Activated naive CD8-positive, alpha-beta T cell treated with anti-CD3 and anti-CD28 coated beads, Interleukin-2, amount 10 ng/mL, durations not matched to agents 7 days and 5 days (primary cell): ENCODE data around the gene SLC7A4. TPM values are rescaled to one million over a fixed set of nuclear protein-coding genes. Genes with fewer than 3 reads are reported as not detected.

Experiments
- ATAC-seq: fragments of 150-1000 bp; cut with Tn5 transposase; one replicate; pipeline ENCODE4 v1.10.0; 2021; ENCODE audit warnings: low read depth, moderate library complexity
- POLR2A ChIA-PET: fragments of 350-600 bp; sonication (Branson Sonifier 250); formaldehyde crosslinking; loops from one replicate; lab custom pipeline; 2021; ENCODE audit warnings: antibody characterized with exemption; lab: Charles Lee
- DNase-seq: peaks from one replicate; pipeline ENCODE4 v3.0.0; 2021
- H3K27ac Mint-ChIP-seq: one replicate; pipeline ENCODE4 v1.8.0; 2022; ENCODE audit warnings: mild to moderate bottlenecking, mixed read lengths
- H3K27me3 Mint-ChIP-seq: one replicate; pipeline ENCODE4 v1.8.0; 2022; ENCODE audit warnings: mild to moderate bottlenecking, moderate library complexity, mixed read lengths
- H3K36me3 Mint-ChIP-seq: one replicate; pipeline ENCODE4 v1.8.0; 2021; ENCODE audit warnings: mild to moderate bottlenecking, mixed read lengths
- H3K4me1 Mint-ChIP-seq: one replicate; pipeline ENCODE4 v1.8.0; 2021; ENCODE audit warnings: mixed read lengths
- H3K4me3 Mint-ChIP-seq: one replicate; pipeline ENCODE4 v1.8.0; 2022; ENCODE audit warnings: mild to moderate bottlenecking, moderate library complexity, mixed read lengths
- H3K9me3 Mint-ChIP-seq: one replicate; pipeline ENCODE4 v1.8.0; 2021; ENCODE audit warnings: mixed read lengths
- total RNA-seq, 2 experiments: library from RNA; stranded (reverse); gene quantifications; one replicate each; pipeline ENCODE4 v1.2.3, GENCODE V29; 2021

Gene SLC7A4
- total RNA-seq, 2 experiments from 2014 or later = 0.79 to 1.2 TPM

DNA sequence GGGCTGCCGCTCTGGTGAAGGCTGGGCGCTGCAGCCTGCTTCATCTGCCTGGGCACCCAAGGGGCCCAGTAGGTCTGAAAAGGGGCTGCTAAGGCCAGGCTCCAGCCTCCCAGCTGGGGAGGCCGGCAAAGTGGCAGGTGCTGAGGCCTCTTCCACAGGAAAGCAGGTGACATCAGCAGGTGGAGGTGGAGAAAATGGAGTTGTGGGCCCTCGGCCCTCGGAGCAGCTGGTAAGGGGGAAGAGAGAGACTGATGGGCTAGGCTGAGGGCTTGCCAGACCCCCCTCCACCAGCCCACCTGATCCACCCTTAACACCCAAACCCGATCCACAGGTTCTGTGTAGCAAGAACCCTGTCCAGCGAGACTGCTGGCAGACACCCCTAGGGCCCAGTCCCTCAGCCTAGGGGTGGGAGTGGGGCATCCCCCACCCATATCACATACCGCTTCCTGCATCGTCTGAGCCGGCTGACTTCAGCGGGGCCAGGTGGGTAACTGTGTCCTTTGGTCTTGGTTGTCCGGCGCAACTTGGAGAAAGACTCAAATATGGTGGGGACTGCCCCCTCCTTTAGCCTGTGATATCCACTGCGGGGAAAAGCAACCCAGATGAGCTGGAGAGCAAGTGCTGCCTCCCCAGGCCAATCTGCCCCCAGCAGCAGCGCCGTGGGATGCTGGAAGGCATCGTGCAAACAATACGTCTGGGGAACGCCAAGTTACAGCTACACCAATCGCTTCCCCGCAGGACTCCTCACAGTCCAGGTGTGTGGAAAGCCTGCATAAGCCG, 32.0 kb downstream of the SLC7A4 start:
- POLR2A ChIA-PET = interaction anchor here (1.1 to 3.4 kb wide), 3 partner anchors 10 to 35 kb away, joined by 3 to 23 read pairs (median 4); partner anchors contain the start of gene LZTR1
- Mint-ChIP-seq H3K36me3 (peaks cover 4% of the 10 kb centered on the region), H3K27me3 (no peaks in the 10 kb centered on the region), H3K27ac (peak overlapping the region; percentile 99), H3K4me3 (peak overlapping the region; percentile 96), H3K9me3 (no peaks in the 10 kb centered on the region), H3K4me1 (peaks cover 18% of the 10 kb centered on the region)
- ATAC-seq (no peak), DNase-seq (peak; percentile 45)

DNA sequence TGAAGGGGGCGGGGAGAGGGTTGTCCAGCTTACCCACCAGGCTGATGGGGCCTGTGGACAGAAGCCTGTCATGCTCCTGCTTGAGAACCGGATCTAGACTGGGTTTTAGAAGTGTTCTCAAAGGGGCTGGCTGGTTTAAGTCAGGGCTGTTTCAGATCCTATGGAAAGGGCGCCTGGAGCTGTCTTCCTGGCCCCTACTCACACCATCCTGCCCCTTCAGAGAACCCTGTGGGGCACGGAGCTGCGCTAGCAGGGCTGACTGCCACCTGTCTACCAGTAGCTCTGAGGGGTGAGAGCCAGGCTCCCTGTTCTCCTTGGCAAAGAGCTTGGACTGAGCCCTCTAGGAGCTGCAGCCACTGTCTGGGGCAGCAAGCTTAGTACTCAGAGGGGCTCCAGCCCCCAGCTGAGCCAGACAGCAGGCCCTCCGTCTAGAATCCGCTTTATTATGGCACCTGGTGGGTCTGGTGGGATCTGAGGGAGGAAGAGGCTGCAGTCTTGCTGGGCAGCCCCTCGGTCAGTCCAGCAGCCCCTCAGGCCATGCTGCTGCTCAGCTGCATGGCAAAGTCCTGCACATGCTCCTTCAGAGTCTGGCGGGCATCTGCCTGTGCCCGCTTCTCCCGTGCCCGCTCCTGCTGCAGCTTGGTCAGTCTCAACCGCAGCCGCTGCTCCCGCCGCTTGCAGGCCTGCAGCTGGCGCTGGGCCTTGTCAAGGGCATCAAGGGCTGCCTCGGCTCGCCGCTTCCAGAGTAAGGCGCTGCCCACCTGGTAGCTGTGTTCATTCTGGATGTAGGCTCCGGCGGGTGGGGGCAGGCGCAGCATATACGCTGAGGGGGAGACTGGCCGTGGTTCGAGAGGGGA, 32.8 kb downstream of the SLC7A4 start:
- Mint-ChIP-seq H3K27ac (no peak overlapping the region), H3K4me3 (peak overlapping the region; percentile 96), H3K36me3 (peaks cover 4% of the 10 kb centered on the region), H3K27me3 (no peaks in the 10 kb centered on the region), H3K9me3 (no peaks in the 10 kb centered on the region), H3K4me1 (peaks cover 18% of the 10 kb centered on the region)
- no peak for ATAC-seq
- POLR2A ChIA-PET = interaction anchor here (1.1 to 3.4 kb wide), 3 partner anchors 10 to 35 kb away, joined by 4 to 23 read pairs (median 4); partner anchors contain the start of gene LZTR1
- peak; percentile 29 for DNase-seq

DNA sequence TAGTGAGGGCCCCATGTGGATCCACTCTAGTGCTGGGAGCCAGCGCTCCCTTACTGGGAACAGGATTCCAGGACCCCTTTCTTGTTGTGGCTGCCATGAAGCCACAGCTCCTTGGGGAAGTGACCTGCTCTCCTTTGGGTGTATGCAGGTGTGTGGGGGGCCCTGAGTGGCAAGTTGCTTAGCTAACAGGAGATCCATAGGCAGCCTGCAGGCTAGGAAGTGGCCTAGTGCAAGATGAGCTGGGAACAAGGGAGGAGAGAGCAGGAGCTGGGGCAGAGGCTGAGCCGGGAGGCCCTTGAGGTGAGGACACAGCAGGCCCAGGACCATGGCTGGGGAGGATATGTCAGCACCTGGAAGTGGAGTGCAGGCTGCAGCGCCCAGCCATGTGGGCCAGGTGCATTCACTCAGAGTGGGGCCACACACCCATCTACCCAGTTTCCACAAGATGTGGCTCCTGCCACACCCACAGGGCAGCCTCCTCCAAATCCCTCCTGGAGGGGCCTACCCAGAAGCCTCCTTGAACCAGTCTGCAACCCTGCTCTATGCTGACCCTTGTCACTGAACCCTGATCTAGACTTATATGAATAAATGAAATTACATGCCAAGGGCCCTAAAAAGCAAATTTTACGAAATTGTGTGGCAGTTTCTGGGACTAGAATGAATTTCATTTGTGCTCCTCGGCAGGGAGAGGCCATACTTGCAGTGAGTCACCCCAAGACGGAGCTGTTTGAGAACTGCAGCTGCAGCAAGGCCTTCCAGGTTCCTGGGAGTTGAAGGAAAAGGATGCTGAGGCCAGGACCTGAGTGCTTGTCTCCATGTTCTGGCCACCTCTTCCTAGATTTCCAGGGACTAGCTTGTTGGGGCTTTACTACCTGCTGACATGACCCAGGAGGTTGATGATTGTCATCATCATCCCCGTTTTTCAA, 33.7 kb downstream of the SLC7A4 start:
- H3K4me1 Mint-ChIP-seq = peaks cover 18% of the 10 kb centered on the region
- DNase-seq (no peak), ATAC-seq (no peak)
- no peaks in the 10 kb centered on the region for H3K27me3 Mint-ChIP-seq
- peak overlapping the region; percentile 23 for H3K27ac Mint-ChIP-seq
- no peaks in the 10 kb centered on the region for H3K9me3 Mint-ChIP-seq
- peaks cover 4% of the 10 kb centered on the region for H3K36me3 Mint-ChIP-seq
- H3K4me3 Mint-ChIP-seq = no peak overlapping the region
- POLR2A ChIA-PET = interaction anchor here (1.1 to 3.4 kb wide), 2 partner anchors 9 to 17 kb away, joined by 4 to 23 read pairs; partner anchors contain the start of gene LZTR1

DNA sequence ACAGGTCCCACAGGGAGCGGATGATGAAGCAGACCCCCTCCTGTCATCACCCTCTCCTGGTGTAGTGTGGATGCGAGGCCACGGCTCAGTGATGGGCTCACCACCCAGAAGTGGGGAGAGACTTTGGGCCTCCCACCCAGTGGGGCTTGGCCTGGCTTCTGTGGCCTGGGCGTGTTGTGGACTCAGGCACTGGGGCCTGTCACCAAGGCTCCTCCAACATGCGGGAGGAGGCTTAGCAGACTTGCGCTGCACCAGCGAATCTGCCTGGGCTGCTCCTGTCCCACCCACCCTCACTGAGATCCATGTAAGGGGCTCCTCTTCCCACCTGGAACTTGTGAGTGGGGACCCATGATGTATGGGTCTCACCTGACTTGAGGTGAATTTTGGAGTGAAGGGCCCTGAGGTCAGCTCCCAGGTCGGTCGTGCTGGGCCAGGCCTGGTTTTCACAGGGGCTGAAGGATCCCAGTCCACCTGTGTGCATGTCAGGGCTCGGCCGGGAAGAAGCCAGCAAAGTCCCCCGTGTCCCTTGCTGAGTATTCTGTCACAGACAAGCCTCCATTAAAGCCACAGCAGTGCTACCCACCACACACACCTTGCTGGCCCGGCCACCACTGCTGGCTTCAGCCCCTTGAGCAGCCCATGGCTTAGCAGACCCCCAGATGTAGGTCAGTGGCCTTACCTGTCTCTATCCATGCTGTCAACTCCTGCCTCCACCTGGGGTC, 34.7 kb downstream of the SLC7A4 start:
- Mint-ChIP-seq H3K36me3 (peaks cover 2% of the 10 kb centered on the region), H3K27me3 (no peaks in the 10 kb centered on the region), H3K4me1 (peaks cover 10% of the 10 kb centered on the region), H3K27ac (no peak overlapping the region), H3K9me3 (no peaks in the 10 kb centered on the region), H3K4me3 (no peak overlapping the region)
- ATAC-seq = no peak
- POLR2A ChIA-PET = interaction anchor here (3.4 kb wide), 1 partner anchor 16 kb away, joined by 23 read pairs; the partner anchor contains the start of gene LZTR1
- no peak for DNase-seq

DNA sequence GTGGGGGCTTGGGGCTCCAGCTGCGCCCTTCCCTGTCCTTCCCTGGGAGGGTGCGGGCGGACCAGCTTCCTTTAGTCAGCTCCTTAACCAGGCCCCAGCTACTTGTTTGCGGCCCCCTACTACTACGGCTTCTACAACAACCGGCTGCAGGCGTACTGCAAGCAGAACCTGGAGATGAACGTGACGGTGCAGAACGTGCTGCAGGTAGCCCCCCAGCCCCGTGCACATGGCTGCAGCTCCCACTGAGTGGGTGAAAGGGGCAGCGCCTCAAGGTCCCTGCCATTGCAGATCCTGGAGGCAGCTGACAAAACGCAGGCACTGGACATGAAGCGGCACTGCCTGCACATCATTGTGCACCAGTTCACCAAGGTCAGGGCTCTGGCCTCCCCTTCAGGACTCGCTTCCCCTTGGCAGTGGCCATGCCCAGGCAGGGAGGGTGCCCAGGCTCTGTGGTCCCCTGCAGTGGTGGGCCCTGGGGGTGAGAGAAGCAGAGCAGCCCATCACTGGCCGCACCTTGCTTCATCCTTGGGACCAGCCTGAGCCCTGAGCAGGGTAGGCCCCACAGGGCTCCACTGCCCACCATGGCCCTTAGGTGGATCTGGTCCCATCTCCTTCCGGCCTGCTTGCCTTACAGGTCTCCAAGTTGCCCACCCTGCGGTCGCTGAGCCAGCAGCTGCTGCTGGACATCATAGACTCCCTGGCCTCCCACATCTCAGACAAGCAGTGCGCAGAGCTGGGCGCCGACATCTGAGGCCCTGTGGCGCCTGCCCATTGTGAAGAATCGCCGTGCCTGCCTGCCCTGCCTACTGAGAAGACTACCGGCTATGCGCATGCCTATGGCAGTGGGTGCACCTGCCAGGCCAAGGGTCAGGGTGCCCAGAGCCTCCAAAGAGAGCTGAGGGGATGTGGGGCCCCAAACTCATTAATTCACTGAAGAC, 35.5 kb downstream of the SLC7A4 start:
- no peaks in the 10 kb centered on the region for H3K27me3 Mint-ChIP-seq
- ATAC-seq (no peak), DNase-seq (no peak)
- no peaks in the 10 kb centered on the region for H3K9me3 Mint-ChIP-seq
- H3K27ac Mint-ChIP-seq = no peak overlapping the region
- POLR2A ChIA-PET = interaction anchor here (1.1 kb wide), 1 partner anchor 15 kb away, joined by 3 read pairs; the partner anchor contains the start of gene LZTR1
- no peak overlapping the region for H3K4me3 Mint-ChIP-seq
- peaks cover 2% of the 10 kb centered on the region for H3K36me3 Mint-ChIP-seq
- H3K4me1 Mint-ChIP-seq = peaks cover 10% of the 10 kb centered on the region

DNA sequence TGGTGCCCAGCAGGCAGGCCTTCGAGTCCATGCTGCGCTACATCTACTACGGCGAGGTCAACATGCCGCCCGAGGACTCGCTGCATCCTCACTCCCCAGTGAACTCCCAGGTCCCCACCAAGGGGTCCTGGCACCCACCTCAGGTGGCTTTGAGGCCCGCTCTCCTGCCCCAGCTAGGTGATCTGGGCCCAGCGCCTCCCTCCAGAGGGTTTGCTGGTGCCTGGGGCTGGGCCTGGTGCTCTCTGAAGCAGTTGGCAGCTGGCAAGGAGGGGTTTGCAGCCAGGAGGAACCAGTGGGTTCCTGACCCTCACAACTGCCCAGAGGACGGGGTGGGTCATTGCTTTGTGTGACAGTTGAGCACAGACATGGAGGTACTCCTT, 36.3 kb downstream of the SLC7A4 start:
- ATAC-seq (no peak), DNase-seq (no peak)
- H3K27me3 Mint-ChIP-seq = no peaks in the 10 kb centered on the region
- peaks cover 7% of the 10 kb centered on the region for H3K4me1 Mint-ChIP-seq
- no peak overlapping the region for H3K27ac Mint-ChIP-seq
- no peaks in the 10 kb centered on the region for H3K36me3 Mint-ChIP-seq
- POLR2A ChIA-PET = interaction anchor here (1.1 kb wide), 1 partner anchor 14 kb away, joined by 3 read pairs; the partner anchor contains the start of gene LZTR1
- H3K9me3 Mint-ChIP-seq = no peaks in the 10 kb centered on the region
- H3K4me3 Mint-ChIP-seq = no peak overlapping the region

DNA sequence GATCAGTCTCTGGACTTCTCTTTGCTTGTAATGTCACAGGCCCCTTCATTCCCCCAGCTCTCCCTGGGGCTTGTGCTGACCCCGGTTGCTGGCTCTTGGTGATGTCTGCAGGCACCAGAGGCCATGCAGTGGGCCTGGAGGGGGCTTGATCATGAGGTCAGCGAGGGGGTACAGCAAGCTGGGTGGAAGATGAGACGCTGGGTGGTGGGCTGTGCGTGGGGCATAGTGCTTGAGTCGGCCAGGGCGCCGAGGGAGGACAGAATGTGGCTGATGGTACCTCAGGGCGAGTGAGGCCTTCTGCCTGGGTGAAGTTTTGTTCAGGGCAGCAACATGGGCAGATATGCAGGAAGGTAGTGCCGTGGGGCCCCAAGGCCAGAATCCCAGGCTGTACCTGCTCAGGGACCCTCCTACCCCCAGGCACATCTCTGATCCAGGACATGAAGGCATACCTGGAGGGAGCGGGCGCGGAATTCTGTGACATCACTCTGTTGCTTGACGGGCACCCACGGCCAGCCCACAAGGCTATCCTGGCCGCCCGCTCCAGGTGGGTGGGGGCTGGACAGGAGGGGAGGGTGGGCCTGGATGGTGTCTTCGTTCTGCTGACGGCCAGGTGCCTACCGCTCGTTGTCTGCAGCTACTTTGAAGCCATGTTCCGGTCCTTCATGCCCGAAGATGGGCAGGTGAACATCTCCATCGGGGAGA, 36.9 kb downstream of the SLC7A4 start:
- H3K27ac Mint-ChIP-seq = no peak overlapping the region
- no peaks in the 10 kb centered on the region for H3K9me3 Mint-ChIP-seq

DNA sequence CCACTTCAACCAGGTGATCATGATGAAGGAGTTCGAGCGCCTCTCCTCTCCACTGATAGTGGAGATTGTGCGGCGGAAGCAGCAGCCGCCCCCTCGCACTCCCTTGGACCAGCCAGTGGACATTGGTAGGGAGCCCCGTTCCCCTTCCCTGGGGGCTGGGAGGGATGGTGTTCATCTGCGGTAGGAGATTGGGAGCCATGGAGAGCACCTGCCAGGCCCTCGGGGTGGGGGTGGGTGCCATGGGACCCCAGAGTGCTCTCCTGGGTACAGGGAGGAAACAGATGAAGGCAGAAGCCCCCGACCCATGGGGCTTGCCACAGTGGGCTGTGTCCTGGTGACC, 37.5 kb downstream of the SLC7A4 start:
- no peaks in the 10 kb centered on the region for H3K27me3 Mint-ChIP-seq
- POLR2A ChIA-PET = no interaction called here
- H3K36me3 Mint-ChIP-seq = no peaks in the 10 kb centered on the region
- H3K4me3 Mint-ChIP-seq = no peak overlapping the region
- H3K27ac Mint-ChIP-seq = no peak overlapping the region
- ATAC-seq (no peak), DNase-seq (no peak)
- no peaks in the 10 kb centered on the region for H3K9me3 Mint-ChIP-seq
- peaks cover 5% of the 10 kb centered on the region for H3K4me1 Mint-ChIP-seq

More for the DNA sequence above, 36.9 kb downstream of the SLC7A4 start:
- POLR2A ChIA-PET = no interaction called here
- Mint-ChIP-seq H3K36me3 (no peaks in the 10 kb centered on the region), H3K27me3 (no peaks in the 10 kb centered on the region), H3K4me1 (peaks cover 7% of the 10 kb centered on the region), H3K4me3 (no peak overlapping the region)
- DNase-seq = no peak
- no peak for ATAC-seq

DNA sequence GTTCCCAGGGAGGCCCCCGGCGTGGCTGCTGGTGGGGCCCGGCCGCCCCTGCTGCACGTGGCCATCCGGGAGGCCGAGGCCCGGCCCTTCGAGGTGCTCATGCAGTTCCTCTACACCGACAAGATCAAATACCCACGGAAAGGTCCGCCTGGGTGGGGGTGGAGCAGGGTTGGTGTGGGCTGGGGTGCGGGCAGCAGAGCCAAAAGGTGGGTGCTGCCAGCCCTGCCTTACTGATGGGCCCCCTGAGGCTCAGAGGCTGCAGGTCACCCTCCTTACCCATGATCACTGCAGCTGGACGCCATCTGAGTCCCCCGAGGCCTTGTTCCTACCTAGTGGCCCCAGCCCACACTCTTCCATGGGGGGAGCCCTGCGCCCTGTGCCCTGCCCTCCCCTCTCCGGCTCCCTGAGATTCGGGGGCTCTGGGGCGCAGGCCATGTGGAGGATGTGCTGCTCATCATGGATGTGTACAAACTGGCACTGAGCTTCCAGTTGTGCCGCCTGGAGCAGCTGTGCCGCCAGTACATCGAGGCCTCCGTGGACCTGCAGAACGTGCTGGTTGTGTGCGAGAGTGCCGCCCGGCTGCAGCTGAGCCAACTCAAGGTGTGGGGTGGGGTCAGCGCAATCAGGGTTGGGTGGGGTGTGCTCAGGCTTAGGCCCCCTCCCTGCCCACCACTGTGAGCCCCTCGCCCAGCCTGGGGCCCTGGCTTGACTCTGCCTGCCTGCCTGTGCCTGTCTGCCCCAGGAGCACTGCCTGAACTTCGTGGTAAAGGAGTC, 38.0 kb downstream of the SLC7A4 start:
- Mint-ChIP-seq H3K4me3 (no peak overlapping the region), H3K36me3 (no peaks in the 10 kb centered on the region), H3K9me3 (no peaks in the 10 kb centered on the region), H3K27ac (no peak overlapping the region), H3K4me1 (peaks cover 5% of the 10 kb centered on the region), H3K27me3 (no peaks in the 10 kb centered on the region)
- no peak for ATAC-seq
- POLR2A ChIA-PET = no interaction called here
- no peak for DNase-seq

DNA sequence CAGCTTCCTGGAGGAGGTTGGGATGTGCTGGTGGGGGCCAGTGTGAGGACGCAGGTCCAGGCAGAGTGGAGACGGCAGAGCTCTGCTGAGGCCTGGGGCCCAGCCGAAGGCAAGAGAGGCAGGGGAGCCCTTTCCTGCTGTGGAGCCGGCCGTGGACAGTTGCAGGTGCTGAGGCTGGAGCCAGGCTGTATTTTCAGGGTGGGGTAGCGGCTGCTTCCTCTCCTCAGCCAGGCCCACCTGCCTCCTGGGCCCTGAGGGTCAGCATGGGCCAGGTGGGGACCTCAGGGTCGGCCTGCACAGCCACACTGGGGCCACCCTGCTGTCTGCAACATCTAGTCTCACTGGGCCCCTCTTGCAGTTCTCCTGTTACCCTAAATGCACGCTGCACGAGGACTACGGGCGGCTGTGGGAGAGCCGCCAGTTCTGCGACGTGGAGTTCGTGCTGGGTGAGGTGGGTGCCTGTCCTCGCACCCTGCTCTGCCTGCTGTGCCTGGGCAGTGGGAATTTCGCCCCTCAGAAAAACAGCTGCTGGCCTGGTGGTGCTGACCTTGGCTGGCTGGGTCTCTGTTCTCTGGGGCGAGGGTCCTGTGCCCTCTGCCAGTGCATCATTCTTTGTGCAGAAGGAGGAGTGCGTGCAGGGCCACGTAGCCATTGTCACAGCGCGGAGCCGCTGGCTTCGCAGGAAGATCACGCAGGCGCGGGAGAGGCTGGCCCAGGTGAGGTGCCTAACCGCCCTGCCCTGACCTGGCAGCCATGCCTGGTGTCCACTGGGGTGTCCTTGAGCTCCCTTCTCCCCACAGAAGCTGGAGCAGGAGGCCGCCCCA, 38.8 kb downstream of the SLC7A4 start:
- Mint-ChIP-seq H3K27ac (no peak overlapping the region), H3K9me3 (no peaks in the 10 kb centered on the region), H3K36me3 (no peaks in the 10 kb centered on the region), H3K27me3 (no peaks in the 10 kb centered on the region), H3K4me1 (peaks cover 2% of the 10 kb centered on the region), H3K4me3 (no peak overlapping the region)
- ATAC-seq (no peak), DNase-seq (no peak)
- POLR2A ChIA-PET = no interaction called here
